NCI-H524 treated with DMSO at 0.1 percent for 48 hours (cell line): ENCODE measurements around the gene CABS1.

Experiments used
- DNase-seq: peaks from one replicate; lab custom pipeline; 2025; lab: John Stamatoyannopoulos, UW

The CABS1 gene

GRCh38 chr4:70382691-70383181 lies 48.0 kb downstream of the CABS1 start, which contains the start of gene SMR3B:
TSS of gene SMR3B (plus strand) at chr4:70383131. CDS start at chr4:70384511, 1,380 bp downstream.
- DNase-seq = no peak
